NCI-H526 treated with DMSO at 0.1 percent for 48 hours (cell line): Measurements from ENCODE around the gene HYAL3.
"Not testable (repeated sequence)": the region's sequence is repeated elsewhere in the genome, so short reads cannot be mapped to it uniquely, and the experiment has no call there.

Experiments
- DNase-seq: peaks from one replicate; lab custom pipeline; 2025; lab: John Stamatoyannopoulos, UW

HYAL3 gene

GRCh38 chr3:50256978-50257890, 42.0 kb downstream of the HYAL3 start:
- DNase-seq: no peak

- DNase-seq: peak; percentile 32
Observed at GRCh38 chr3:50255251-50255615, 44.0 kb downstream of the HYAL3 start.

- no peak for DNase-seq
Observed at GRCh38 chr3:50254577-50255250, 44.5 kb downstream of the HYAL3 start.

- DNase-seq: no peak
Observed at GRCh38 chr3:50251220-50251619, 48.0 kb downstream of the HYAL3 start.

- DNase-seq: no peak
Observed at GRCh38 chr3:50250514-50250913, 48.7 kb downstream of the HYAL3 start.

- DNase-seq: no peak
Observed at GRCh38 chr3:50249457-50249856, 49.7 kb downstream of the HYAL3 start.

- peak; percentile 84 for DNase-seq
Observed at GRCh38 chr3:50248387-50248786, 50.8 kb downstream of the HYAL3 start.

GRCh38 chr3:50246517-50246954, 52.7 kb downstream of the HYAL3 start:
- no peak for DNase-seq

- peak; percentile 36 for DNase-seq
Observed at GRCh38 chr3:50245831-50246516, 53.2 kb downstream of the HYAL3 start.

- no peak for DNase-seq
Observed at GRCh38 chr3:50245251-50245745, 53.9 kb downstream of the HYAL3 start.

- not testable (repeated sequence) for DNase-seq
Observed at GRCh38 chr3:50244813-50245212, 54.4 kb downstream of the HYAL3 start.

- DNase-seq: no peak
Observed at GRCh38 chr3:50243543-50243895, 55.7 kb downstream of the HYAL3 start.

- no peak for DNase-seq
Observed at GRCh38 chr3:50242851-50243542, 56.2 kb downstream of the HYAL3 start.
